Adrenal gland (tissue), 12 donors: Measurements from ENCODE around the gene IFITM1. TPM values are rescaled to one million over a fixed set of nuclear protein-coding genes. Genes with fewer than 3 reads are reported as not detected.
A peak's percentile ranks its signal among the peaks of the same experiment; 100 is the strongest.
"Not testable (repeated sequence)": the region's sequence is repeated elsewhere in the genome, so short reads cannot be mapped to it uniquely, and the experiment has no call there.

Experiments used
- DNase-seq, 7 donors: peaks; one replicate each; pipeline ENCODE4 v3.0.0-alpha.2; 2019 to 2020
- H3K27ac ChIP-seq, 5 donors: fragments of 200-600 bp; sonication (generic) in 4 of 5; 1 replicate in 3 of 5; 2 replicates in 2 of 5; pipeline versions ENCODE4 v1.5.1 to v1.8.0; 2016 to 2020; ENCODE audit warnings: mild to moderate bottlenecking in 1 of 5
- H3K27me3 ChIP-seq: fragments of 200-600 bp; 2 replicates; pipeline ENCODE4 v1.8.0; 2021
- H3K36me3 ChIP-seq, 2 donors: fragments of 200-600 bp; replicated peaks in 1 of 2; 1 replicate in 1 of 2; 2 replicates in 1 of 2; pipeline versions ENCODE4 v1.5.1 to v1.8.0; 2018 to 2022
- H3K4me1 ChIP-seq, 2 donors: fragments of 200-600 bp; replicated peaks in 1 of 2; 1 replicate in 1 of 2; 2 replicates in 1 of 2; pipeline versions ENCODE4 v1.5.1 to v1.8.0; 2018 to 2021
- H3K4me3 ChIP-seq, 4 donors: fragments of 200-600 bp; sonication (generic) in 3 of 4; one replicate each; pipeline ENCODE4 v1.5.1; 2016 to 2018
- H3K9me3 ChIP-seq, 3 donors: fragments of 200-600 bp; sonication (generic) in 1 of 3; replicated peaks in 1 of 3; 1 replicate in 2 of 3; 2 replicates in 1 of 3; pipeline versions ENCODE4 v1.5.1 to v1.8.0; 2016 to 2021
- POLR2A ChIP-seq, 2 donors: fragments of 450-650 bp; IDR thresholded peaks; one replicate each; pipeline ENCODE4 v1.6.1; 2017; ENCODE audit warnings: antibody characterized with exemption in 2 of 2, mild to moderate bottlenecking in 2 of 2, moderate library complexity in 1 of 2
- WGBS, 4 donors: extraction: QIAGEN DNeasy Blood & Tissue Kit in 2 of 4; methylation state at CpG; one replicate each; pipeline versions ENCODE4 v1.1.5 to v1.1.7; 2013 to 2017; 5-methylcytosine and 5-hydroxymethylcytosine counted together
- intact Hi-C, 2 donors: fragments of 100-400 bp; cut with DNase I; formaldehyde crosslinking; loops; one replicate each; pipeline versions ENCODE4 v1.14.1 to v1.15.0; 2022 to 2023
- polyA plus RNA-seq, 3 donors: library from polyadenylated mRNA; stranded (reverse); fragments of 200-250 nt in 2 of 3; fragments of 350-450 nt in 1 of 3; fragmentation: Illumina TruSeq in 1 of 3; extraction: RNeasy Lipid Tissue Mini Kit (QIAGEN cat#74804) in 1 of 3; gene quantifications; one replicate each; pipeline ENCODE4 v1.2.3, GENCODE V29; 2013 to 2014
- total RNA-seq, 9 donors: library from RNA; depleted of rRNA in 4 of 9; stranded (reverse); fragments of >200 nt in 4 of 9; fragments of 120-200 nt in 1 of 9; fragmentation: NEBNext Ultra II Directional in 1 of 9; extraction: Animal tissue kit (Norgen Biotek cat#: 25700) in 1 of 9; gene quantifications; one replicate each; pipeline versions ENCODE4 v1.1.0 to v1.2.4, GENCODE V29; 2013 to 2023
- TF ChIP-seq, protein P1 (sequence below), 6 experiments: fragments of 450-650 bp in 4 of 6; fragments of 200-600 bp in 2 of 6; sonication (generic) in 1 of 6; IDR thresholded peaks; 1 replicate in 5 of 6; 2 replicates in 1 of 6; pipeline versions ENCODE4 v1.5.1 to v1.8.0; 2016 to 2021; ENCODE audit warnings: antibody characterized with exemption in 6 of 6, mild to moderate bottlenecking in 2 of 6, moderate library complexity in 1 of 6
- donor health status: healthy with polysubstance abuse.
- donor health status: Bipolar disorder and iron deficiency.
- donor health status: DM: yes; HTN: yes; CAD: no.
- donor health status: DM: no; HTN: no; CAD: no.
- donor health status: DM: no; HTN: no; CAD: no.
- donor health status: DM: yes; HTN: yes; CAD: no.

IFITM1 gene
- total and polyA plus RNA-seq, 12 donors: 12.1 to 360 (median 85.3) TPM

DNA sequence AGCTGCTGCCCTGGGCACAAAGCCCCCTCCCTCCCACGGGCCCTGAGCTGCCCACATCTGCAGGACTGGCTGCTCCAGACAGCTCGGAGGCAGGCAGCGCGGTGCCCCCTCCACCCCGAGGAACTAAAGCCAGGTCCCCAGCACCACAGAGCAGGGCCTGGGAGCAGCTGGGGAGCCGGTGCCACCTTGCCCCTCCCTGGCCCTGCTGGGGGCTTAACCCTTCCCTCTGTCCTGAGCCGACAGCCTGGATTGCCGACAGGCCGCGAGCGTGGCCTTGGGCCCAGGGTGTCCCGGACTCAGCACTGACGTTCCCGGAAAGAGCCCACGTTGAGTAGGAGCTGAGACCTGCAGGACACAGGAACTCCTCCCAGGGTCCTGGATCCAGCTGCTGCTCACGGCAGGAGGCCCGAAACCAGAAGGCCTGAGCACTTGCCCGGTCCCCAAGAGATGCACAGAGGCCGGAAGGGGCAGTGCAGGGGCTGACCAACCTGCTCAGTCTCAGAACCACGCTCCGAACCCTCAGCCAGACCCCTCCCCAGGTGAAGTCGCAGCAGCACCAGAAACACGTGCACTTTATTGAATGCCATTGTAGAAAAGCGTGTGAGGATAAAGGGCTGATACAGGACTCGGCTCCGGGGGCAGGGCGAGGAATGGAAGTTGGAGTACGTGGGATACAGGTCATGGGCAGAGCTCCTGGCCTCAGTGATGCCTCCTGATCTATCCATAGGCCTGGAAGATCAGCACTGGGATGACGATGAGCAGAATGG, 5.5 kb downstream of the IFITM1 start:
- WGBS, 4 donors: 4 to 17% (median 14%) methylated on average over 9 to 20 of the region's 29 CpGs
- H3K9me3 ChIP-seq, intact Hi-C loops, H3K4me1 ChIP-seq, H3K36me3 ChIP-seq, DNase-seq: not testable (repeated sequence)
- H3K27me3 ChIP-seq: peaks cover 16% of the 10 kb centered on the region
- peak overlapping the region; percentile 71 to 100 (median 87) for H3K27ac ChIP-seq
- TF ChIP-seq, protein P1, sequence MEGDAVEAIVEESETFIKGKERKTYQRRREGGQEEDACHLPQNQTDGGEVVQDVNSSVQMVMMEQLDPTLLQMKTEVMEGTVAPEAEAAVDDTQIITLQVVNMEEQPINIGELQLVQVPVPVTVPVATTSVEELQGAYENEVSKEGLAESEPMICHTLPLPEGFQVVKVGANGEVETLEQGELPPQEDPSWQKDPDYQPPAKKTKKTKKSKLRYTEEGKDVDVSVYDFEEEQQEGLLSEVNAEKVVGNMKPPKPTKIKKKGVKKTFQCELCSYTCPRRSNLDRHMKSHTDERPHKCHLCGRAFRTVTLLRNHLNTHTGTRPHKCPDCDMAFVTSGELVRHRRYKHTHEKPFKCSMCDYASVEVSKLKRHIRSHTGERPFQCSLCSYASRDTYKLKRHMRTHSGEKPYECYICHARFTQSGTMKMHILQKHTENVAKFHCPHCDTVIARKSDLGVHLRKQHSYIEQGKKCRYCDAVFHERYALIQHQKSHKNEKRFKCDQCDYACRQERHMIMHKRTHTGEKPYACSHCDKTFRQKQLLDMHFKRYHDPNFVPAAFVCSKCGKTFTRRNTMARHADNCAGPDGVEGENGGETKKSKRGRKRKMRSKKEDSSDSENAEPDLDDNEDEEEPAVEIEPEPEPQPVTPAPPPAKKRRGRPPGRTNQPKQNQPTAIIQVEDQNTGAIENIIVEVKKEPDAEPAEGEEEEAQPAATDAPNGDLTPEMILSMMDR (IDR thresholded peaks at IDR 0.05): peak in 3 of 6 experiments; percentile 21 to 36 (median 26)
- peak; percentile 31 to 46 for TF ChIP-seq POLR2A (IDR thresholded peaks at IDR 0.05)
- peak overlapping the region in 3 of 4 donors; percentile 34 to 90 (median 42) for H3K4me3 ChIP-seq

DNA sequence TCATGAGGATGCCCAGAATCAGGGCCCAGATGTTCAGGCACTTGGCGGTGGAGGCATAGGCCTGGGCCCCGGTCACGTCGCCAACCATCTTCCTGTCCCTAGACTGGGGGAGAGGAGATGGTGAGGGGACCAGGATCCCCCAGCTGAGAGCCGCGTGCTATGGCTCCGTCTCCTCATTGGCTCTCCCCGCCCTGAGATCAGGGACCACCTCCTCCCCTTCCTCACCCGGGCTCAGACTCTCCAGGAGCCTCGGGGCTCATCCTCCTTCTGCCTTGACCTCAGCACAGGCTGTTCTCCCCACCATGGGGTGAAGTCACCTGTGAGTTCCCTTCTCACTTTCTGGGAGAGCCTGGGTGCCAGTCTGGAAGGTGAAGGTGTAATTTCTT, 6.0 kb downstream of the IFITM1 start:
- H3K4me1 ChIP-seq, intact Hi-C loops, H3K9me3 ChIP-seq, DNase-seq, H3K36me3 ChIP-seq: not testable (repeated sequence)
- WGBS, 4 donors: 9 to 30% (median 19%) methylated on average over 2 to 6 of the region's 10 CpGs; no CpG with 5 or more reads in 1 of the 4 donors
- H3K4me3 ChIP-seq: peak overlapping the region in 3 of 4 donors; percentile 34 to 90 (median 42)
- peaks cover 16% of the 10 kb centered on the region for H3K27me3 ChIP-seq
- H3K27ac ChIP-seq: peak overlapping the region; percentile 87 to 100 (median 91)

DNA sequence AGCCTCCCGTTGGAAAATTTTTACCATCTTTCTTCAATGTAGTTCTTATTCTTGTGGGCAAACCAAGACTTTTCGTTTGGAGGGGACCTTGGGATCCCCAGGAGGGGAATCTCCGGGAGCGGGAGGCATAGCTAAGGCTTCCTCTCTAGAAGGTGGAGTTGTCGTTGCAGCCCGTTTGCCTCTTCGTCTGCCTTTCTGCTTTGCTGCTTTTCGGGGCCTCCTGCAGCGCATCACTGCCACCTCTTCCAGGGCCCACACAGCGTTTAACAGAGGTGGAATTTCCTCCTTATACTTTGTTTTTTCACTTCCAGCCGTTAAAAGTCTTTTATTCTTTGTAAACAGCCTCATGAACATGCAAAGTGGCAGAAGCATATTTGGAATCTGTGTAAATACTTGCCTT, 10.3 kb downstream of the IFITM1 start:
- H3K27ac ChIP-seq: peak overlapping the region in 2 of 5 donors; percentile 71 to 75
- no peaks in the 10 kb centered on the region for H3K27me3 ChIP-seq
- H3K4me3 ChIP-seq: no peak overlapping the region
- H3K9me3 ChIP-seq: no peaks in the 10 kb centered on the region
- H3K4me1 ChIP-seq: peaks cover 17 to 26% of the 10 kb centered on the region in 2 donors
- WGBS, 4 donors: 69 to 72% (median 71%) methylated on average over 11 of the region's 11 CpGs
- intact Hi-C loops: no loop called here
- TF ChIP-seq, protein P1 (IDR thresholded peaks at IDR 0.05): no peak
- no peak for TF ChIP-seq POLR2A (IDR thresholded peaks at IDR 0.05)
- no peaks in the 10 kb centered on the region for H3K36me3 ChIP-seq
- DNase-seq: no peak

DNA sequence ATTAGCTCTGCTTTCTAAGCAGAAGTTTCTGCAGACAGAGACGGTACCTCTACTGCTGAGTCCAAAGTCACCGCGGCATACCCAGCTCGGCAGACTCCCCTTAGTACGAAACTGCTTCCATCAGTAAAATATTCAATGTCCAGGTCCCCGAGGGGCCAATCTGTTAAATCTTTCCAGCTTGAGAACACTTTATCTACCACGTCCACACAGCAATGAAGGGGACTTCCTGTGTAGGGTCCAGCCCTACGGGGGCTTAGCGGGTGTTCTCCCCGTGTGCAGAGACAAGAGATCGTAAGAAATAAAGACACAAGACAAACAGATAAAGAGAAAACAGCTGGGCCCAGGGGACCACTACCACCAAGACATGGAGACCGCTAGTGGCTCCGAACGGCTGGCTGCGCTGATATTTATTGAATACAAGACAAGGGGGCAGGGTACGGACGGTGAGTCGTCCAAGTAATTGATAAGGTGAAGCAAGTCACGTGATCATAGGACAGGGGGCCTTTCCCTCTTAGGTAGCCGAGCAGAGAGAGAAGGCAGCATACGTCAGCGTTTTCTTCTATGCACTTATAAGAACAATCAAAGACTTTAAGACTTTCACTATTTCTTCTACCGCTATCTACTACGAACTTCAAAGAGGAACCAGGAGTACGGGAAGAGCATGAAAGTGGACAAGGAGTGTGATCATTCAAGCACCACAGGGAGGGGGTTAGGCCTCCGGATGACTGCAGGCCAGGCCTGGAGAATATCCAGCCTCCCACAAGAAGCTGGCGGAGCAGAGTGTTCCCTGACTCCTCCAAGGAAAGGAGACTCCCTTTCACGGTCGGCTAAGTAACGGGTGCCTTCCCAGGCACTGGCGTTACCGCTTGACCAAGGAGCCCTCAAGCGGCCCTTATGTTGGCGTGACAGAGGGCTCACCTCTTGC, 11.0 kb downstream of the IFITM1 start:
- peaks cover 17 to 26% of the 10 kb centered on the region in 2 donors for H3K4me1 ChIP-seq
- WGBS, 4 donors: 60 to 64% (median 63%) methylated on average over 24 to 28 of the region's 34 CpGs

More for the DNA sequence above, 11.0 kb downstream of the IFITM1 start:
- H3K27me3 ChIP-seq, H3K36me3 ChIP-seq, H3K4me3 ChIP-seq, DNase-seq, intact Hi-C loops, H3K9me3 ChIP-seq: not testable (repeated sequence)
- H3K27ac ChIP-seq: peak overlapping the region in 3 of 5 donors; percentile 46 to 95 (median 90)
